Hair follicular keratinocyte (primary cell): ENCODE measurements around the gene CSK. TPM values are rescaled to one million over a fixed set of nuclear protein-coding genes. Genes with fewer than 3 reads are reported as not detected.

Source experiments
- total RNA-seq: library from RNA; depleted of rRNA; stranded (reverse); fragments of >200 nt; gene quantifications from 2 replicates; pipeline ENCODE4 v1.2.3, GENCODE V29; 2015

The CSK gene
- 29.5 and 31.6 TPM in 2 replicates for total RNA-seq

DNA sequence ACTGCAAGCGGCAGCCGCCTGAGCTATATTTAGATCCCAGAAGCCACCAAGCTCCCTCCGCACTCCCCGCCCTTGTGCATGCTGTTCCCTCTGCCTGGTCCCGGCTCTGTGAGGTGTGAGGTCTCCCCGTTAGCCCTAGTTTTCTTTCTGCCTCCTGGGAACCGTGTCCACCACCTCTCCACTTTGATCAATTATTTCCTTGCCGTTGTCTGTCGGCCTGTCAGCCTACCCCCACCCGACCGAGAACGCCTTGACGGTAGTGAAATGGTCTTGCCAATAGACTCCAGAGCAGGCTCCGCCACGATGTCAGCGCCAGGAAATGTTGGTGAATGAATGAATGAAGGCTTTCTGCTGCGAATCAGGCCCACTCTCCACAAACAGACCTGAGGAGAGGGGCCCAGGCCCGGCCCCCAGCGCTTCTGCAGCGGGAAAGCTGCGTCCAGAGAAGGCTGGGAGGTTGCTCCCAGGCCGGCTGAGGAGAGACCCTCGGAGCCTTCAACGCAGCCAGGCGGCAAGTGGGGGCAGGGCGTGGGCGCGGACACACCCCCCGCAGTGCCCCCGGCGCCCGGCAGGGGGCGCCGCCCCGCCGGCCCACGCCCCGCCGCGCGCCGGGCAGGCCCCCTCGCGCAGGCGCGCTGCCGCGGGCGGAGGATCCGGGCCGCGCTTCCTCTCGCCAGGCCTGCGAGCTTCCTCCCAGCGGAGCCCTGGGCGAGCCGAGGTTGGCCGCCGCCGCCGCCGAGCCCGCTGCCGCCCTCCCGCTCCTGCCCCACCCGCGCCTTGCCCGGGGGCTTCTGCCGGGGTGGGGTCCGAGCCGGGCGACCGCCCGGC is at the start of gene CSK:
CSK (plus strand) TSS at position 650 of the 828 bp plus-strand sequence. CDS start 16,218 bp downstream, outside the sequence.

DNA sequence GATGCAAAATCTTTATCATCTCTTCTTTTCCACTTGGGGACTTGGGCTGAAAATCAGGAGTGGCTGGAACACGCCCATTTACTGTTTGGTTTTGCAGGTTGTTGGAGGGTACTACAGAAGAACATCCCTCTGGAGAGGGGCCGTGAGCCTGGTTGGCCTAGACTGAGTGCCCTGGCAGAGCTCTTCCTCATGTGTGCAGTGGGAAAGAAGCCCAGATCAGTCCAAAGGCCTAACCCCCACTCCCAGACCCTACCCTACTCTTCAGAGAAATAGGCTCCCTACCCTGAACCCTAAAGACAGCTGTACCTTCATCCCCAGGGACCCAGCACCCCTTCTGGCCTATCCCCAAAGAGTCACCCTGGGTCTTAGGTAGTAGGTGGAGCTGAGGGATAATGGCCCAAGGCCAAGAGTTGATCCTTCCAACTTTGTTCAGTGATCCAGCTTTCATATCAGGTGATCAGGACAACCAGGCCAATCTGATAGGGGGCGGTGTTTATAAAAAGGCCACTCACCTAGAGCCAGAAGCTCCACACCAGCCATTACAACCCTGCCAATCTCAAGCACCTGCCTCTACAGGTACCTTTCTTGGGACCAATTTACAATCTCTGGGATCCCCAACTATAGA is 33.4 kb upstream of the CSK start, which contains the start of gene CYP1A2:
CYP1A2 (plus strand) TSS at position 524 of the 625 bp plus-strand sequence. CDS start 894 bp downstream, outside the sequence.

DNA sequence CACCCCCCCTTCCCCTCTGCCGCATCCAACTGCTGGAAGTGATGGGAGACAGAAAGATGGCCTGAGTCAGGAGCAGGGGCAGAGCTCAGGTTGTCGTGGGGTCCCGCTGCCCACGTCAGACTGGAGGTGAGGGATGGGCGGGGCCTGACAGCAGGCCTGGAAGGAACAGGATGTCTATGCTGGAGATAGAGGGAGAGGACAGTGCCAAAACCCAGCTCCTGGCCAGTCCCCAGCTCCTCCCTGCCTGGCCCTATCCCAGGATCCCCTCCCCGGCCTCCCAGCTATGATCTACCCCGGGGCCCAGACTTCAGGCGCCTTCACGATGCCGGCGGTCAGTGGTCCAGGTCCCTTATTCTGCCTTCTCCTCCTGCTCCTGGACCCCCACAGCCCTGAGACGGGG is 30.7 kb downstream of the CSK start, which contains the start of gene LMAN1L:
LMAN1L (plus strand) TSS at position 303 of the 400 bp plus-strand sequence; CDS start at position 323, 20 bp downstream.

DNA sequence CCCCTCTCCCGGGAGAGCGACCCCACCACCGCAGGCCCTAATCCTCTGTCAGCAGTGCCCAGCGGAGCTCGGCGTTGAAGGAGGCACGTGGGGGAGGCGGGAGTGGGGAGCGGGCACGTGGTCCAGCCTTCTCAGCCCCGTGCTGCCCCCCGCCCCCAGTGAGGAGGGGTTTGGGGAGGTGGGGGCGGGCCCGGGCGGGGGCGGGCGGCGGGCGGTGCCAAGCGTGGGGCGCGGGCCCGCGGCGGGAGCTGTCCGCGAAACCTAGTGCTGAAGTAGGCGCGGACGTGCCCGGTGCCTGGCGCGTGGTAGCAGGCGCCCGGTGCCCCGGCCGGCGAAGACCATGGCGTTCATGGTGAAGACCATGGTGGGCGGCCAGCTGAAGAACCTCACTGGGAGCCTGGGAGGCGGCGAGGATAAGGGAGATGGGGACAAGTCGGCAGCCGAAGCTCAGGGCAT is 44.5 kb downstream of the CSK start, which contains the start of gene CPLX3:
CPLX3 (plus strand) TSS at position 264 of the 456 bp plus-strand sequence; CDS start at position 341, 77 bp downstream.

DNA sequence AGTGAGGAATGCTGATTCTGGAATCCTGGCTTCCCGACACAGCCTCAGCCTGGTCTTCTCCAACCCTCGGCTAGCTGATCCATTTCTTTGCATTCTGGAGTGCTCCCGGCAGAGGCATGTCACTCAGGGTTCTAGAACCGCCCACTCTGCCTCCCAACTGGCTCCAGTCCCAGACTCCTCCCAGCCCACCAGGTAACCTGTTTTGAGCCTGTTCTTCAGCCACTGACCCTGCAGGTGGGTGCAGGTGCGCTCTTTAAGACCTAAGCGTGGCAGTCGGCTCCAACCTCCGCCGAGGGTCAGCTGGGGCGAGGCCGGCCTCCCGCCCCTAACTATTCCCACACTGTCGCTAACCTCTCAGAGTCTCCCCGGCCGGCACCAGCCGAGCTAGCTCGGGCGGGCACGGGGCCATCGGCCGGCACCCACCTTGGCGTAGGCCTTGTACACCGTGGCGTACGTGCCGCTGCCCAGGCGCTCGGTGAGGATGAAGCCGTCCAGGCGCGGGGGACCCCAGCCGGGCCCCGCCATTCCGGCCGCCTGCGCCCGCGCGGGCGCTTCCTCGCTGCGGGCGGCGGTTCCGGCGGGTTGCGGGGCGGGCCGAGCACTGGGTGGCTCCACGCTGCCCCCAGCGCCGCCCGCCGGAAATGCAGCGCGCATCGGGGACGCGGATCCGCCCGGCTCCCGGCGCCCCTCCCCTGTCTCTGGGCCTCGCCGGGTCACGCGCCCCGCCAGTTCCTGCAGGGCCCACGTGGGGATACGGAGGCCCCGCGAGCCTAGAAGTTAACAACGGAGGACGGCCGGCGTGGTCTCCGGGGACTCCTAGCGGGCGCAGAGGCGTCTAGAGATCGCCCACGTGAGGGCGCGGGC is 60.9 kb downstream of the CSK start, which contains the start of gene ULK3:
ULK3 (minus strand) TSS at position 576 of the 864 bp plus-strand sequence; CDS start at position 525, 51 bp downstream.

Other genes starting within 250 kb of the CSK start
- 4.0 and 6.8 TPM in 2 replicates for gene ARID3B, start 240.9 kb upstream of the CSK start, total RNA-seq
- gene CLK3, start 166.2 kb upstream of the CSK start, total RNA-seq, result 57.0 and 77.5 TPM in 2 replicates
- gene EDC3, start 86.1 kb upstream of the CSK start, total RNA-seq, result 10.0 and 12.6 TPM in 2 replicates
- gene CYP1A1, start 56.6 kb upstream of the CSK start, total RNA-seq, result 1.0 and 1.9 TPM in 2 replicates
- gene CYP1A2, start 33.2 kb upstream of the CSK start, total RNA-seq, result not detected in 2 replicates
- not detected in 2 replicates for gene LMAN1L, start 30.8 kb downstream of the CSK start, total RNA-seq
- not detected in 2 replicates for gene CPLX3, start 44.5 kb downstream of the CSK start, total RNA-seq
- 17.4 and 18.7 TPM in 2 replicates for gene ULK3, start 61.1 kb downstream of the CSK start, total RNA-seq
- gene SCAMP2, start 91.3 kb downstream of the CSK start, total RNA-seq, result 33.7 and 51.1 TPM in 2 replicates
- gene MPI, start 108.0 kb downstream of the CSK start, total RNA-seq, result 41.4 and 53.0 TPM in 2 replicates
- gene FAM219B, start 124.8 kb downstream of the CSK start, total RNA-seq, result 21.5 and 29.6 TPM in 2 replicates
- gene COX5A, start 156.0 kb downstream of the CSK start, total RNA-seq, result 129 and 180 TPM in 2 replicates
- gene RPP25, start 174.7 kb downstream of the CSK start, total RNA-seq, result 1.6 and 3.7 TPM in 2 replicates
- under 0.01 TPM in 1 of 2 replicates, not detected in the other for gene SCAMP5, start 213.5 kb downstream of the CSK start, total RNA-seq
- 10.5 and 30.1 TPM in 2 replicates for gene PPCDC, start 241.5 kb downstream of the CSK start, total RNA-seq